CD14-positive monocyte (primary cell): ENCODE results near the gene DMAC2. TPM values are rescaled to one million over a fixed set of nuclear protein-coding genes. Genes with fewer than 3 reads are reported as not detected.

Experiments
- DNase-seq, 3 donors: peaks; one replicate each; pipeline ENCODE4 v3.0.0-alpha.2; 2011 to 2022
- H2AFZ ChIP-seq: 2 replicates; pipeline ENCODE4 v1.6.0; 2012; ENCODE audit warnings: mild to moderate bottlenecking, low read depth, low read length, inconsistent platforms; ENCODE audit not compliant: insufficient read depth, poor library complexity, severe bottlenecking
- H3K27ac ChIP-seq, 2 donors: 1 replicate in 1 of 2; 2 replicates in 1 of 2; pipeline ENCODE4 v1.5.1; 2012 to 2013; ENCODE audit warnings: low read length in 2 of 2, control low read depth in 1 of 2, inconsistent platforms in 1 of 2, low read depth in 1 of 2, mild to moderate bottlenecking in 1 of 2
- H3K27me3 ChIP-seq, 2 donors: one replicate each; pipeline versions ENCODE4 v1.6.0 to v1.6.1; 2011 to 2013; ENCODE audit warnings: low read length in 2 of 2; ENCODE audit not compliant: control insufficient read depth in 2 of 2, insufficient read depth in 2 of 2
- H3K36me3 ChIP-seq, 2 donors: replicated peaks in 1 of 2; 1 replicate in 1 of 2; 2 replicates in 1 of 2; pipeline versions ENCODE4 v1.5.1 to v1.6.1; 2012 to 2013; ENCODE audit warnings: low read length in 2 of 2, control low read depth in 1 of 2, inconsistent platforms in 1 of 2, mild to moderate bottlenecking in 1 of 2; ENCODE audit not compliant: insufficient read depth in 2 of 2, control insufficient read depth in 1 of 2
- H3K4me1 ChIP-seq, 2 donors: 1 replicate in 1 of 2; 2 replicates in 1 of 2; pipeline versions ENCODE4 v1.5.1 to v1.6.1; 2012 to 2013; ENCODE audit warnings: low read length in 2 of 2, control low read depth in 1 of 2, inconsistent platforms in 1 of 2, mild to moderate bottlenecking in 1 of 2, moderate library complexity in 1 of 2; ENCODE audit not compliant: insufficient read depth in 2 of 2, control insufficient read depth in 1 of 2
- H3K4me2 ChIP-seq: replicated peaks from 2 replicates; pipeline ENCODE3; 2012; ENCODE audit warnings: low read length, moderate library complexity, mild to moderate bottlenecking; ENCODE audit not compliant: poor library complexity, severe bottlenecking; ENCODE audit errors: extremely low read depth
- H3K4me3 ChIP-seq, 3 experiments: fragments of 200-600 bp in 1 of 3; sonication (generic) in 1 of 3; replicated peaks in 1 of 3; 1 replicate in 2 of 3; 2 replicates in 1 of 3; pipeline ENCODE4 v1.5.1; 2011 to 2013; ENCODE audit warnings: low read length in 3 of 3, mild to moderate bottlenecking in 3 of 3, control low read depth in 2 of 3, low read depth in 2 of 3, inconsistent platforms in 1 of 3, moderate library complexity in 1 of 3
- H3K79me2 ChIP-seq: 2 replicates; pipeline ENCODE4 v1.6.0; 2012; ENCODE audit warnings: mild to moderate bottlenecking, control low read depth, inconsistent platforms, low read length, moderate library complexity; ENCODE audit not compliant: insufficient read depth
- H3K9ac ChIP-seq: 2 replicates; pipeline ENCODE4 v1.6.0; 2017; ENCODE audit warnings: low read length, mild to moderate bottlenecking; ENCODE audit not compliant: insufficient read depth, poor library complexity, severe bottlenecking
- H3K9me3 ChIP-seq, 2 donors: replicated peaks in 1 of 2; 1 replicate in 1 of 2; 2 replicates in 1 of 2; pipeline versions ENCODE4 v1.5.1 to v1.6.1; 2012 to 2013; ENCODE audit warnings: low read length in 2 of 2, control low read depth in 1 of 2; ENCODE audit not compliant: control insufficient read depth in 1 of 2, insufficient read depth in 1 of 2
- H4K20me1 ChIP-seq: 2 replicates; pipeline ENCODE4 v1.6.0; 2012; ENCODE audit warnings: mild to moderate bottlenecking, low read length, control low read depth, moderate library complexity; ENCODE audit not compliant: insufficient read depth
- H3K27ac Mint-ChIP-seq, 7 donors: one replicate each; pipeline ENCODE4 v1.8.0; 2020; ENCODE audit warnings: mild to moderate bottlenecking in 7 of 7, mixed read lengths in 7 of 7, moderate library complexity in 6 of 7, inconsistent platforms in 2 of 7
- H3K27me3 Mint-ChIP-seq, 3 donors: one replicate each; pipeline ENCODE4 v1.8.0; 2021 to 2022; ENCODE audit warnings: low read depth in 3 of 3, mild to moderate bottlenecking in 3 of 3, mixed read lengths in 3 of 3, moderate library complexity in 3 of 3, inconsistent platforms in 1 of 3
- H3K36me3 Mint-ChIP-seq, 2 donors: one replicate each; pipeline ENCODE4 v1.8.0; 2020; ENCODE audit warnings: mixed read lengths in 2 of 2, inconsistent platforms in 1 of 2, mild to moderate bottlenecking in 1 of 2
- H3K4me1 Mint-ChIP-seq: one replicate; pipeline ENCODE4 v1.8.0; 2020; ENCODE audit warnings: mild to moderate bottlenecking, mixed read lengths
- H3K4me3 Mint-ChIP-seq, 2 donors: one replicate each; pipeline ENCODE4 v1.8.0; 2020; ENCODE audit warnings: mild to moderate bottlenecking in 2 of 2, mixed read lengths in 2 of 2, moderate library complexity in 1 of 2
- H3K9me3 Mint-ChIP-seq, 7 donors: one replicate each; pipeline ENCODE4 v1.8.0; 2020 to 2022; ENCODE audit warnings: mixed read lengths in 7 of 7, mild to moderate bottlenecking in 6 of 7, moderate library complexity in 6 of 7, inconsistent platforms in 2 of 7
- WGBS: methylation state at CpG from one replicate; pipeline ENCODE4 v1.1.5; 2013; ENCODE audit warnings: missing lambda C conversion rate; ENCODE audit not compliant: insufficient coverage; 5-methylcytosine and 5-hydroxymethylcytosine counted together
- intact Hi-C, 2 donors: fragments of 100-400 bp; cut with micrococcal nuclease; formaldehyde crosslinking; loops; one replicate each; pipeline versions ENCODE4 v1.15.0 to v1.15.1; 2023
- polyA plus RNA-seq, 3 donors: library from polyadenylated mRNA; depleted of rRNA in 1 of 3; unstranded in 2 of 3; stranded (reverse) in 1 of 3; fragments of 300-500 nt in 2 of 3; fragments of >200 nt in 1 of 3; fragmentation: Illumina TruSeq in 2 of 3; gene quantifications; 1 replicate in 2 of 3; 2 replicates in 1 of 3; pipeline ENCODE4 v1.2.3, GENCODE V29; 2012 to 2021
- TF ChIP-seq, protein P1 (sequence below): fragments of 200-600 bp; IDR thresholded peaks from one replicate; pipeline ENCODE4 v1.8.0; 2022; ENCODE audit warnings: antibody characterized with exemption, mild to moderate bottlenecking

Gene DMAC2
- polyA plus RNA-seq, 3 donors = 33.2 to 48.0 (median 43.8) TPM

DNA sequence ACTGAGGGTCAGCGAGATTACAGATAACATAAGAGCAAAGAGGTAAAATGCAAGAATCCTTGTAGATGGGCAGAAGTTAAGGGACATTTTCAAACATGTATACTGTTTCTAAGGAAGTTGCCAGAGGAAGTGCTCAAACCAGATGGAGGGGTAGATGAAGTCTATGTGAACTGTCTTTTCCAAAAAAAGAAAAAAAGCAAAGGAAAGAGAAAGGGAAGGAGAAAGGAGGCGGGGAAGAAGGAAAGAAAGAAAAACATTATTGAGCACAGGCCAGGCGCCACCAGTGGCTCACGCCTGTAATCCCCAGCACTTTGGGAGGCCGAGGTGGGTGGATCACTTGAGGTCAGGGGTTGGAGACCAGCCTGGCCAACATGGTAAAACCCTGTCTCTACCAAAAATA is 5.3 kb downstream of the DMAC2 start:
- H4K20me1 ChIP-seq = peaks cover 5% of the 10 kb centered on the region
- no peak for DNase-seq
- no peak overlapping the region for H3K9ac ChIP-seq
- H3K4me3 ChIP-seq = no peak overlapping the region
- H3K27me3 ChIP-seq = no peaks in the 10 kb centered on the region
- Mint-ChIP-seq H3K4me1 (peaks cover 30% of the 10 kb centered on the region), H3K27me3 (peaks cover 0 to 1% (median 0%) of the 10 kb centered on the region in 3 donors), H3K9me3 (no peaks in the 10 kb centered on the region), H3K4me3 (peak overlapping the region in 1 of 2 donors; percentile 11), H3K36me3 (peaks cover 40 to 61% of the 10 kb centered on the region in 2 donors), H3K27ac (peak overlapping the region in 6 of 7 donors; percentile 3 to 82 (median 43))
- H2AFZ ChIP-seq = no peak overlapping the region
- no peak overlapping the region for H3K4me2 ChIP-seq
- peaks cover 13 to 42% of the 10 kb centered on the region in 2 donors for H3K36me3 ChIP-seq
- TF ChIP-seq, protein P1, sequence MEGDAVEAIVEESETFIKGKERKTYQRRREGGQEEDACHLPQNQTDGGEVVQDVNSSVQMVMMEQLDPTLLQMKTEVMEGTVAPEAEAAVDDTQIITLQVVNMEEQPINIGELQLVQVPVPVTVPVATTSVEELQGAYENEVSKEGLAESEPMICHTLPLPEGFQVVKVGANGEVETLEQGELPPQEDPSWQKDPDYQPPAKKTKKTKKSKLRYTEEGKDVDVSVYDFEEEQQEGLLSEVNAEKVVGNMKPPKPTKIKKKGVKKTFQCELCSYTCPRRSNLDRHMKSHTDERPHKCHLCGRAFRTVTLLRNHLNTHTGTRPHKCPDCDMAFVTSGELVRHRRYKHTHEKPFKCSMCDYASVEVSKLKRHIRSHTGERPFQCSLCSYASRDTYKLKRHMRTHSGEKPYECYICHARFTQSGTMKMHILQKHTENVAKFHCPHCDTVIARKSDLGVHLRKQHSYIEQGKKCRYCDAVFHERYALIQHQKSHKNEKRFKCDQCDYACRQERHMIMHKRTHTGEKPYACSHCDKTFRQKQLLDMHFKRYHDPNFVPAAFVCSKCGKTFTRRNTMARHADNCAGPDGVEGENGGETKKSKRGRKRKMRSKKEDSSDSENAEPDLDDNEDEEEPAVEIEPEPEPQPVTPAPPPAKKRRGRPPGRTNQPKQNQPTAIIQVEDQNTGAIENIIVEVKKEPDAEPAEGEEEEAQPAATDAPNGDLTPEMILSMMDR = no peak
- peaks cover 40% of the 10 kb centered on the region for H3K79me2 ChIP-seq
- H3K4me1 ChIP-seq = peaks cover 24 to 32% of the 10 kb centered on the region in 2 donors
- intact Hi-C loops = loop anchor here (5.0 to 10.0 kb wide), 2 partner anchors 37 to 170 kb away; partner anchors contain the start of genes BCKDHA (in 1 of the 2), EXOSC5 (in 1 of the 2) and HNRNPUL1 (in 1 of the 2)
- H3K27ac ChIP-seq = no peak overlapping the region
- no peaks in the 10 kb centered on the region for H3K9me3 ChIP-seq
- WGBS = no CpG with 5 or more reads among the region's 5 CpGs

GRCh38 chr19:41433171-41433570 is 6.5 kb downstream of the DMAC2 start:
- H3K36me3 ChIP-seq = peaks cover 13 to 39% of the 10 kb centered on the region in 2 donors
- peaks cover 36% of the 10 kb centered on the region for H3K4me1 Mint-ChIP-seq
- no peak overlapping the region for H3K4me3 ChIP-seq
- peaks cover 5% of the 10 kb centered on the region for H4K20me1 ChIP-seq
- TF ChIP-seq, protein P1 = no peak
- H3K9ac ChIP-seq = no peak overlapping the region
- H3K27ac Mint-ChIP-seq = no peak overlapping the region
- peaks cover 40 to 60% of the 10 kb centered on the region in 2 donors for H3K36me3 Mint-ChIP-seq
- no peak overlapping the region for H2AFZ ChIP-seq
- intact Hi-C loops = loop anchor here (5.0 to 10.0 kb wide), 2 partner anchors 36 to 168 kb away; partner anchors contain the start of genes BCKDHA (in 1 of the 2), EXOSC5 (in 1 of the 2) and HNRNPUL1 (in 1 of the 2)
- no peaks in the 10 kb centered on the region for H3K9me3 Mint-ChIP-seq
- peaks cover 0 to 1% (median 0%) of the 10 kb centered on the region in 3 donors for H3K27me3 Mint-ChIP-seq
- peaks cover 28 to 36% of the 10 kb centered on the region in 2 donors for H3K4me1 ChIP-seq
- no peak overlapping the region for H3K4me3 Mint-ChIP-seq
- no peak overlapping the region for H3K4me2 ChIP-seq
- no peak overlapping the region for H3K27ac ChIP-seq
- WGBS = 97% methylated on average over 17 of the region's 18 CpGs
- H3K9me3 ChIP-seq = no peaks in the 10 kb centered on the region
- H3K79me2 ChIP-seq = peaks cover 40% of the 10 kb centered on the region
- no peak for DNase-seq
- H3K27me3 ChIP-seq = no peaks in the 10 kb centered on the region
